ENCODE results near the gene GKN2.

GKN2 gene

DNA sequence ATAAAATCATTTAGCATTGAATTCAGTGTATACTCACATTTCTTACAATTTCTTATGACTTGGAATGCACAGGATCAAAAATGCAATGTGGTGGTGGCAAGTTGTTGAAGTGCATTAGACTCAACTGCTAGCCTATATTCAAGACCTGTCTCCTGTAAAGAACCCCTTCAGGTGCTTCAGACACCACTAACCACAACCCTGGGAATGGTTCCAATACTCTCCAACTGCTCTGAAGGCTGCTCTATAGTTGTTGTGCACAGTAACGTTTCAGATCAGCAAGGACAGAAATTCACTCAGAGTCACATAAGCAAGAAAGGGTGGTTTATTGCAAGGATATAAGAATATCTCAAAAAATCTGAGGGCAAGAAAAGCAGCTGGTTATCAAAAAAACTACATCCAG, 28.3 kb upstream of the GKN2 start:
- H3K4me3 ChIP-seq (ENCODE audit: low read depth in 1 of 2, low read length in 2 of 2): no peak overlapping the region
- H3K27ac ChIP-seq (ENCODE audit: low read length): no peak overlapping the region
- H3K79me2 ChIP-seq (ENCODE audit: insufficient read depth, low read length): no peaks in the 10 kb centered on the region
- H2AFZ ChIP-seq (ENCODE audit: low read depth, low read length): no peak overlapping the region
- H3K36me3 ChIP-seq (ENCODE audit: insufficient read depth, low read length): no peaks in the 10 kb centered on the region
- H3K27me3 ChIP-seq (ENCODE audit: insufficient read depth, low read length, poor library complexity): no peaks in the 10 kb centered on the region
- H4K20me1 ChIP-seq (ENCODE audit: insufficient read depth, low read length): no peaks in the 10 kb centered on the region
- no peak overlapping the region for H3K4me2 ChIP-seq (ENCODE audit: insufficient read depth, low read length)
- peak; percentile 90 for ATAC-seq (ENCODE audit: insufficient read depth, low read depth)
- peaks cover 9% of the 10 kb centered on the region; the same call in 1 of the 2 replicates for H3K4me1 ChIP-seq (ENCODE audit: insufficient read depth, low read length)
- DNase-seq: peak; percentile 45
- no peaks in the 10 kb centered on the region for H3K9me3 ChIP-seq (ENCODE audit: insufficient read depth, low read length, severe bottlenecking)
- TF ChIP-seq EZH2 (IDR thresholded peaks at IDR 0.05; ENCODE audit: borderline replicate concordance, low read depth, low read length, severe bottlenecking): no peak
- TF ChIP-seq, protein P1, sequence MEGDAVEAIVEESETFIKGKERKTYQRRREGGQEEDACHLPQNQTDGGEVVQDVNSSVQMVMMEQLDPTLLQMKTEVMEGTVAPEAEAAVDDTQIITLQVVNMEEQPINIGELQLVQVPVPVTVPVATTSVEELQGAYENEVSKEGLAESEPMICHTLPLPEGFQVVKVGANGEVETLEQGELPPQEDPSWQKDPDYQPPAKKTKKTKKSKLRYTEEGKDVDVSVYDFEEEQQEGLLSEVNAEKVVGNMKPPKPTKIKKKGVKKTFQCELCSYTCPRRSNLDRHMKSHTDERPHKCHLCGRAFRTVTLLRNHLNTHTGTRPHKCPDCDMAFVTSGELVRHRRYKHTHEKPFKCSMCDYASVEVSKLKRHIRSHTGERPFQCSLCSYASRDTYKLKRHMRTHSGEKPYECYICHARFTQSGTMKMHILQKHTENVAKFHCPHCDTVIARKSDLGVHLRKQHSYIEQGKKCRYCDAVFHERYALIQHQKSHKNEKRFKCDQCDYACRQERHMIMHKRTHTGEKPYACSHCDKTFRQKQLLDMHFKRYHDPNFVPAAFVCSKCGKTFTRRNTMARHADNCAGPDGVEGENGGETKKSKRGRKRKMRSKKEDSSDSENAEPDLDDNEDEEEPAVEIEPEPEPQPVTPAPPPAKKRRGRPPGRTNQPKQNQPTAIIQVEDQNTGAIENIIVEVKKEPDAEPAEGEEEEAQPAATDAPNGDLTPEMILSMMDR (IDR thresholded peaks at IDR 0.05; ENCODE audit: borderline replicate concordance, extremely low read depth, low read length, poor library complexity, severe bottlenecking): no peak
- H3K9ac ChIP-seq (ENCODE audit: low read depth, low read length): no peak overlapping the region

DNA sequence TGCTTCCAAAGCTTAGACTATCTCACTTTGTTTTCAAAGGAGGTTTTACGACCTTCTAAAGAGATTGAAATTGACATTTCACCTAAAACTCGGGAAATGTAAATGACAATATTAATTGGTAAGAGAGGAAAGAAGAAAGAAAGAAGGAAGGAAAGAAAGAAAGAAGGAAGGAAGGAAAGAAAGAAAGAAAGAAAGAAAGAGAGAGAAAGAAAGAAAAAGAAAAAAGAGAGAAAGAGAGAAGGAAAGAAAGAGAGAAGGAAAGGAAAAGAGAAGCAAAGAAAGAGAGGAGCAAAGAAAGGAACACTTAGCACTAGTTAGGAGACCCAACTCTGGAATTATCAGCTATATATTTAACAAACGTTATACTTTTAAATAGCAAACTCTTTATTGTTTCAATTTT, 25.4 kb upstream of the GKN2 start:
- Histone ChIP-seq H3K9me3 (ENCODE audit: insufficient read depth, low read length, severe bottlenecking) (no peaks in the 10 kb centered on the region), H3K4me2 (ENCODE audit: insufficient read depth, low read length) (no peak overlapping the region), H3K79me2 (ENCODE audit: insufficient read depth, low read length) (no peaks in the 10 kb centered on the region), H4K20me1 (ENCODE audit: insufficient read depth, low read length) (no peaks in the 10 kb centered on the region), H3K36me3 (ENCODE audit: insufficient read depth, low read length) (no peaks in the 10 kb centered on the region), H3K4me3 (ENCODE audit: low read depth in 1 of 2, low read length in 2 of 2) (no peak overlapping the region), H3K27ac (ENCODE audit: low read length) (no peak overlapping the region), H3K27me3 (ENCODE audit: insufficient read depth, low read length, poor library complexity) (no peaks in the 10 kb centered on the region), H3K9ac (ENCODE audit: low read depth, low read length) (no peak overlapping the region), H2AFZ (ENCODE audit: low read depth, low read length) (no peak overlapping the region), H3K4me1 (ENCODE audit: insufficient read depth, low read length) (peaks cover 9% of the 10 kb centered on the region; the same call in 1 of the 2 replicates)
- no peak for TF ChIP-seq EZH2 (IDR thresholded peaks at IDR 0.05; ENCODE audit: borderline replicate concordance, low read depth, low read length, severe bottlenecking)
- TF ChIP-seq, protein P1 (IDR thresholded peaks at IDR 0.05; ENCODE audit: borderline replicate concordance, extremely low read depth, low read length, poor library complexity, severe bottlenecking): no peak
- DNase-seq: no peak
- no peak for ATAC-seq (ENCODE audit: insufficient read depth, low read depth)

DNA sequence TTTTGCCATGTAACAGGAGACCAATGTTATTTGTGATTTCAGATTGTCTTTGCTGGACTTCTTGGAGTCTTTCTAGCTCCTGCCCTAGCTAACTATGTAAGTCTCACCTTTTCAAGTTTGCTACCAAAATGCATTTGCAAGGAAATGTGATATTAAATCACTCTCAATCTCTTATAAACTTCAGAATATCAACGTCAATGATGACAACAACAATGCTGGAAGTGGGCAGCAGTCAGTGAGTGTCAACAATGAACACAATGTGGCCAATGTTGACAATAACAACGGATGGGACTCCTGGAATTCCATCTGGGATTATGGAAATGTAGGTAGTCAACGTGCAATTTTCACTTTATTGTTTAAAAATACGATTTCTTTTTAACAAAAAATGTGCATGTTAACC, 24.8 kb upstream of the GKN2 start:
- ATAC-seq (ENCODE audit: insufficient read depth, low read depth) (no peak), DNase-seq (no peak)
- no peaks in the 10 kb centered on the region for H3K27me3 ChIP-seq (ENCODE audit: insufficient read depth, low read length, poor library complexity)
- TF ChIP-seq, protein P1 (IDR thresholded peaks at IDR 0.05; ENCODE audit: borderline replicate concordance, extremely low read depth, low read length, poor library complexity, severe bottlenecking): no peak
- no peak for TF ChIP-seq EZH2 (IDR thresholded peaks at IDR 0.05; ENCODE audit: borderline replicate concordance, low read depth, low read length, severe bottlenecking)
- H3K36me3 ChIP-seq (ENCODE audit: insufficient read depth, low read length): no peaks in the 10 kb centered on the region
- H3K9ac ChIP-seq (ENCODE audit: low read depth, low read length): no peak overlapping the region
- no peak overlapping the region for H3K27ac ChIP-seq (ENCODE audit: low read length)
- peaks cover 9% of the 10 kb centered on the region; the same call in 1 of the 2 replicates for H3K4me1 ChIP-seq (ENCODE audit: insufficient read depth, low read length)
- no peak overlapping the region for H3K4me3 ChIP-seq (ENCODE audit: low read depth in 1 of 2, low read length in 2 of 2)
- no peak overlapping the region for H2AFZ ChIP-seq (ENCODE audit: low read depth, low read length)
- no peaks in the 10 kb centered on the region for H4K20me1 ChIP-seq (ENCODE audit: insufficient read depth, low read length)
- H3K9me3 ChIP-seq (ENCODE audit: insufficient read depth, low read length, severe bottlenecking): no peaks in the 10 kb centered on the region
- no peaks in the 10 kb centered on the region for H3K79me2 ChIP-seq (ENCODE audit: insufficient read depth, low read length)
- H3K4me2 ChIP-seq (ENCODE audit: insufficient read depth, low read length): no peak overlapping the region

DNA sequence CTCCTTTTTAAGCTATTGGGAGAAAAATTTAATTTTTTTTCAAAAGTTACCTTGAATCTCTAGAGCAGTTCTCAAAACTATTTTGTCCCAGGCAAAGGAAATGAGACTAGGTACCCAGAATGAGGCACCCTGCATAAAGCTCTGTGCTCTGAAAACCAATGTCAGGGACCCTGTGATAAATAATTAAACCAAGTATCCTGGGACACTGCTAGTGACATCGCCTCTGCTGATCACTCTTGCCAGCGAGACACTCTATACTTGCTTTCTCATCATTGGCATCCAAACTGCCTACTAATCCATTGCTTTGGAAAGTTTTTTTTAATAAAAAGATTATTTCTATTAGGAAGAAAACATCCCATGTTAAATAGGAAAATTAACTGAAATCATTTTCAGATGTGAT, 23.2 kb upstream of the GKN2 start:
- TF ChIP-seq, protein P1 (IDR thresholded peaks at IDR 0.05; ENCODE audit: borderline replicate concordance, extremely low read depth, low read length, poor library complexity, severe bottlenecking): no peak
- no peak for TF ChIP-seq EZH2 (IDR thresholded peaks at IDR 0.05; ENCODE audit: borderline replicate concordance, low read depth, low read length, severe bottlenecking)

More for the DNA sequence above, 23.2 kb upstream of the GKN2 start:
- Histone ChIP-seq H3K9me3 (ENCODE audit: insufficient read depth, low read length, severe bottlenecking) (no peaks in the 10 kb centered on the region), H2AFZ (ENCODE audit: low read depth, low read length) (no peak overlapping the region), H3K4me3 (ENCODE audit: low read depth in 1 of 2, low read length in 2 of 2) (no peak overlapping the region), H3K79me2 (ENCODE audit: insufficient read depth, low read length) (no peaks in the 10 kb centered on the region), H4K20me1 (ENCODE audit: insufficient read depth, low read length) (no peaks in the 10 kb centered on the region), H3K4me1 (ENCODE audit: insufficient read depth, low read length) (no peaks in the 10 kb centered on the region), H3K4me2 (ENCODE audit: insufficient read depth, low read length) (no peak overlapping the region), H3K36me3 (ENCODE audit: insufficient read depth, low read length) (no peaks in the 10 kb centered on the region), H3K27me3 (ENCODE audit: insufficient read depth, low read length, poor library complexity) (no peaks in the 10 kb centered on the region), H3K27ac (ENCODE audit: low read length) (no peak overlapping the region), H3K9ac (ENCODE audit: low read depth, low read length) (no peak overlapping the region)
- no peak for ATAC-seq (ENCODE audit: insufficient read depth, low read depth)
- DNase-seq: no peak
